IMR-90 (cell line): ENCODE results near the gene TP63. TPM values are rescaled to one million over a fixed set of nuclear protein-coding genes. Genes with fewer than 3 reads are reported as not detected.

Experiments
- ATAC-seq: fragments of 200-7000 bp; cut with Tn5 transposase; 2 replicates; pipeline ENCODE4 v1.9.1; 2020; ENCODE audit warnings: low read depth, mild to moderate bottlenecking, moderate library complexity
- BruUV-seq: library from RNA; stranded (reverse); fragments of 400-500 nt; replicated peaks from 2 replicates; lab custom pipeline; 2021; lab: Mats Ljungman, UMichigan
- CTCF ChIA-PET: fragments of 300-600 bp; formaldehyde crosslinking; extraction: SDS; loops from one replicate; lab custom pipeline; 2021; ENCODE audit warnings: antibody characterized with exemption; lab: Yijun Ruan, JAX
- POLR2A ChIA-PET: fragments of 300-600 bp; sonication (Branson Sonifier 250); formaldehyde crosslinking; loops from one replicate; lab custom pipeline; 2022; ENCODE audit warnings: antibody characterized with exemption; ENCODE audit not compliant: unreplicated experiment; lab: Charles Lee
- DNase-seq: peaks from one replicate; pipeline ENCODE4 v3.0.0; 2013
- H2AFZ ChIP-seq: replicated peaks from 2 replicates; pipeline ENCODE3; 2013; ENCODE audit warnings: low read length, mild to moderate bottlenecking; ENCODE audit not compliant: poor library complexity
- H2AK5ac ChIP-seq: 2 replicates; pipeline ENCODE4 v1.6.1; 2013; ENCODE audit warnings: low read depth, low read length, inconsistent platforms
- H2AK9ac ChIP-seq: replicated peaks from 2 replicates; pipeline ENCODE3; 2013; ENCODE audit warnings: mild to moderate bottlenecking, low read depth, low read length, moderate library complexity; ENCODE audit not compliant: poor library complexity
- H2BK120ac ChIP-seq: 2 replicates; pipeline ENCODE4 v1.6.1; 2013; ENCODE audit warnings: low read depth, low read length, inconsistent platforms
- H2BK15ac ChIP-seq: 3 replicates; pipeline ENCODE4 v1.6.1; 2013; ENCODE audit warnings: low read depth, low read length, inconsistent platforms
- H2BK20ac ChIP-seq: 2 replicates; pipeline ENCODE4 v1.6.1; 2013; ENCODE audit warnings: low read depth, mild to moderate bottlenecking, inconsistent platforms, low read length, moderate library complexity
- H2BK5ac ChIP-seq: 2 replicates; pipeline ENCODE4 v1.6.1; 2013; ENCODE audit warnings: mild to moderate bottlenecking, low read depth, low read length, inconsistent platforms; ENCODE audit not compliant: poor library complexity, severe bottlenecking
- H3K14ac ChIP-seq: replicated peaks from 2 replicates; pipeline ENCODE4 v1.6.1; 2013; ENCODE audit warnings: low read depth, low read length, inconsistent platforms
- H3K18ac ChIP-seq: 2 replicates; pipeline ENCODE4 v1.6.1; 2013; ENCODE audit warnings: low read depth, low read length, control low read depth
- H3K23ac ChIP-seq: 2 replicates; pipeline ENCODE4 v1.6.1; 2013; ENCODE audit warnings: low read depth, low read length, inconsistent platforms
- H3K27ac ChIP-seq: 2 replicates; pipeline ENCODE4 v1.5.1; 2013; ENCODE audit warnings: mild to moderate bottlenecking, control low read depth, low read length; ENCODE audit not compliant: insufficient read depth
- H3K27me3 ChIP-seq: 2 replicates; pipeline ENCODE4 v1.6.1; 2013; ENCODE audit warnings: low read length; ENCODE audit not compliant: control insufficient read depth, insufficient read depth
- H3K36me3 ChIP-seq: 2 replicates; pipeline ENCODE4 v1.6.1; 2013; ENCODE audit warnings: low read length, mixed read lengths; ENCODE audit not compliant: control insufficient read depth, insufficient read depth
- H3K4ac ChIP-seq: 2 replicates; pipeline ENCODE4 v1.6.1; 2013; ENCODE audit warnings: low read depth, low read length, inconsistent platforms
- H3K4me1 ChIP-seq: 2 replicates; pipeline ENCODE4 v1.6.1; 2013; ENCODE audit warnings: low read length, mixed read lengths; ENCODE audit not compliant: control insufficient read depth, insufficient read depth
- H3K4me2 ChIP-seq: 2 replicates; pipeline ENCODE4 v1.6.1; 2013; ENCODE audit warnings: low read depth, mild to moderate bottlenecking, control low read depth, low read length, moderate library complexity
- H3K4me3 ChIP-seq: 2 replicates; pipeline ENCODE4 v1.5.1; 2013; ENCODE audit warnings: low read depth, mild to moderate bottlenecking, control low read depth, low read length, moderate library complexity; ENCODE audit not compliant: insufficient read depth
- H3K56ac ChIP-seq: 2 replicates; pipeline ENCODE4 v1.6.1; 2013; ENCODE audit warnings: low read length, inconsistent platforms; ENCODE audit not compliant: insufficient read depth; ENCODE audit errors: extremely low read depth
- H3K79me1 ChIP-seq, 2 experiments: 2 replicates each; pipeline ENCODE4 v1.6.1; 2013; ENCODE audit warnings: low read length in 2 of 2, inconsistent platforms in 1 of 2, low read depth in 1 of 2
- H3K9ac ChIP-seq: 2 replicates; pipeline ENCODE4 v1.6.1; 2013; ENCODE audit warnings: low read depth, low read length, control low read depth
- H3K9me1 ChIP-seq: 2 replicates; pipeline ENCODE4 v1.6.1; 2013; ENCODE audit warnings: low read length, inconsistent platforms; ENCODE audit not compliant: insufficient read depth
- H3K9me3 ChIP-seq: 2 replicates; pipeline ENCODE4 v1.6.1; 2013; ENCODE audit warnings: low read length; ENCODE audit not compliant: control insufficient read depth, insufficient read depth
- H4K20me1 ChIP-seq: 2 replicates; pipeline ENCODE4 v1.6.1; 2013; ENCODE audit warnings: low read length, inconsistent platforms; ENCODE audit not compliant: insufficient read depth
- H4K5ac ChIP-seq: 2 replicates; pipeline ENCODE4 v1.6.1; 2013; ENCODE audit warnings: mild to moderate bottlenecking, low read depth, low read length, control low read depth
- H4K8ac ChIP-seq, 2 experiments: 2 replicates each; pipeline ENCODE4 v1.6.1; 2013; ENCODE audit warnings: low read depth in 2 of 2, low read length in 2 of 2, control low read depth in 1 of 2, inconsistent platforms in 1 of 2
- H4K91ac ChIP-seq: 2 replicates; pipeline ENCODE4 v1.6.1; 2013; ENCODE audit warnings: low read depth, low read length, inconsistent platforms; ENCODE audit not compliant: insufficient read depth
- BHLHE40 ChIP-seq: fragments of 150-350 bp; IDR thresholded peaks from 2 replicates; pipeline ENCODE4 v1.6.1; 2016; ENCODE audit warnings: mild to moderate bottlenecking, low read depth, low read length
- CEBPB ChIP-seq: IDR thresholded peaks from 2 replicates; pipeline ENCODE4 v1.6.1; 2012; ENCODE audit warnings: low read depth, low read length, improper control_type of control experiment
- CHD1 ChIP-seq: IDR thresholded peaks from 2 replicates; pipeline ENCODE4 v1.6.1; 2012; ENCODE audit warnings: low read depth, low read length, improper control_type of control experiment
- CTCF ChIP-seq: conservative IDR thresholded peaks from 2 replicates; pipeline ENCODE4 v1.5.1; 2012; ENCODE audit warnings: mild to moderate bottlenecking, low read depth, low read length, improper control_type of control experiment
- MAFK ChIP-seq: IDR thresholded peaks from 2 replicates; pipeline ENCODE4 v1.6.1; 2012; ENCODE audit warnings: low read depth, low read length, improper control_type of control experiment
- MAZ ChIP-seq: IDR thresholded peaks from 2 replicates; pipeline ENCODE4 v1.6.1; 2012; ENCODE audit warnings: low read depth, mild to moderate bottlenecking, low read length, improper control_type of control experiment, moderate library complexity, borderline replicate concordance
- MXI1 ChIP-seq: IDR thresholded peaks from 2 replicates; pipeline ENCODE4 v1.6.1; 2012; ENCODE audit warnings: low read depth, mild to moderate bottlenecking, low read length, moderate library complexity, borderline replicate concordance
- NFE2L2 ChIP-seq: fragments of 150-350 bp; IDR thresholded peaks from 2 replicates; pipeline ENCODE4 v1.6.1; 2016; ENCODE audit warnings: low read depth, mild to moderate bottlenecking, low read length
- POLR2A ChIP-seq: IDR thresholded peaks from 2 replicates; pipeline ENCODE4 v1.6.1; 2012; ENCODE audit warnings: mild to moderate bottlenecking, low read depth, low read length
- RAD21 ChIP-seq: IDR thresholded peaks from 2 replicates; pipeline ENCODE4 v1.6.1; 2012; ENCODE audit warnings: low read length, improper control_type of control experiment
- RCOR1 ChIP-seq: IDR thresholded peaks from 2 replicates; pipeline ENCODE4 v1.6.1; 2012; ENCODE audit warnings: mild to moderate bottlenecking, low read length, improper control_type of control experiment; ENCODE audit not compliant: insufficient replicate concordance
- RFX5 ChIP-seq: IDR thresholded peaks from 2 replicates; pipeline ENCODE4 v1.8.0; 2012; ENCODE audit warnings: low read depth, mild to moderate bottlenecking, low read length, moderate library complexity
- SMC3 ChIP-seq: fragments of 150-350 bp; IDR thresholded peaks from 2 replicates; pipeline ENCODE4 v1.6.1; 2016; ENCODE audit warnings: low read depth, mild to moderate bottlenecking, antibody characterized with exemption, low read length, moderate library complexity
- WGBS, 2 experiments: methylation state at CpG; one replicate each; pipeline versions ENCODE4 v1.1.5 to v1.1.7; 2013; ENCODE audit warnings: missing lambda C conversion rate in 2 of 2; ENCODE audit not compliant: insufficient read length in 1 of 2; ENCODE audit errors: extremely low coverage in 2 of 2; 5-methylcytosine and 5-hydroxymethylcytosine counted together
- dilution Hi-C: fragments of 300-500 bp; cut with HindIII; formaldehyde crosslinking; loops from one replicate; pipeline ENCODE4 v1.14.3; 2018; ENCODE audit warnings: low sequenced_read_pairs; ENCODE audit not compliant: unreplicated experiment
- in situ Hi-C: fragments of 300-500 bp; cut with MboI; formaldehyde crosslinking; loops from 3 replicates; pipeline ENCODE4 v1.14.3; 2019; ENCODE audit warnings: low sequenced_read_pairs, inconsistent platforms, mixed read lengths
- intact Hi-C: fragments of 100-400 bp; cut with micrococcal nuclease; formaldehyde crosslinking; loops from 2 replicates; pipeline ENCODE4 v1.10.0; 2022
- polyA plus RNA-seq, 3 experiments: library from polyadenylated mRNA; depleted of rRNA; stranded (reverse); fragments of >200 nt; gene quantifications; 2 replicates each; pipeline ENCODE4 v1.2.3, GENCODE V29; 2012; ENCODE audit warnings: low replicate concordance in 1 of 3
- total RNA-seq: library from RNA; depleted of rRNA; stranded (reverse); fragments of >200 nt; gene quantifications from 2 replicates; pipeline ENCODE4 v1.2.3, GENCODE V29; 2012
- TF ChIP-seq, protein P1 (sequence below): fragments of 150-350 bp; IDR thresholded peaks from 2 replicates; pipeline ENCODE4 v1.6.1; 2016; ENCODE audit warnings: low read depth, mild to moderate bottlenecking, low read length, moderate library complexity, borderline replicate concordance
- TF ChIP-seq, protein P2 (sequence below): fragments of 150-350 bp; IDR thresholded peaks from 2 replicates; pipeline ENCODE4 v1.6.1; 2017; ENCODE audit warnings: mild to moderate bottlenecking, antibody characterized with exemption, low read length, low read depth

Gene TP63
- total and polyA plus RNA-seq, 2 of the 4 experiments (the other 2 are of a cell fraction): not detected

DNA sequence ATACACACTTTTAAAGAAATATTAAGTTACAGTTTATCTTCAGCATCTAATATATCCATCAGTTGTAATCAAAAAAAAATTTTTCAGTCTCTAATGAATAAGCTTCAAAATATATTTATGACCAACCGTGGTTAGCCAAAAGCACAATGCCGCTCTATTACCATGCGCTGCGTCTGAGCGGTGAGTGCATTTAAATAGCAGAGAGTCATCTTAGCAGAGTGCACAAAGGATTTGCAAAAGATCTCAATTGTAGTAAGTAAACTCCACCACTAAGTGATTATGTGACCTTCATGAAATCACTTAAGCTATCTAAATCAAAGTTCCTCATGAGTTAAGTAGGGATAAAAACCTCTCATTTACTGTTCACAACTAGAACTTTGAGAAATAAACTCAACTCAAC, 4.9 kb downstream of the TP63 start:
- ATAC-seq: no peak
- intact Hi-C loops: no loop called here
- H3K27me3 ChIP-seq: peaks cover 1% of the 10 kb centered on the region; the same call in 1 of the 2 replicates
- DNase-seq: no peak
- no peak overlapping the region for H3K14ac ChIP-seq
- no peaks in the 10 kb centered on the region for H3K4me1 ChIP-seq
- H3K56ac ChIP-seq: no peak overlapping the region
- no peak overlapping the region for H4K5ac ChIP-seq
- in situ Hi-C loops: no loop called here
- H4K91ac ChIP-seq: no peak overlapping the region
- TF ChIP-seq POLR2A: no peak
- no peak for TF ChIP-seq MXI1
- TF ChIP-seq BHLHE40: no peak
- TF ChIP-seq RAD21: no peak
- TF ChIP-seq MAFK: no peak
- no peak for TF ChIP-seq CHD1
- TF ChIP-seq CEBPB: no peak
- TF ChIP-seq, protein P1, sequence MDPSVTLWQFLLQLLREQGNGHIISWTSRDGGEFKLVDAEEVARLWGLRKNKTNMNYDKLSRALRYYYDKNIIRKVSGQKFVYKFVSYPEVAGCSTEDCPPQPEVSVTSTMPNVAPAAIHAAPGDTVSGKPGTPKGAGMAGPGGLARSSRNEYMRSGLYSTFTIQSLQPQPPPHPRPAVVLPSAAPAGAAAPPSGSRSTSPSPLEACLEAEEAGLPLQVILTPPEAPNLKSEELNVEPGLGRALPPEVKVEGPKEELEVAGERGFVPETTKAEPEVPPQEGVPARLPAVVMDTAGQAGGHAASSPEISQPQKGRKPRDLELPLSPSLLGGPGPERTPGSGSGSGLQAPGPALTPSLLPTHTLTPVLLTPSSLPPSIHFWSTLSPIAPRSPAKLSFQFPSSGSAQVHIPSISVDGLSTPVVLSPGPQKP: no peak
- TF ChIP-seq MAZ: no peak
- TF ChIP-seq NFE2L2: no peak
- TF ChIP-seq, protein P2, sequence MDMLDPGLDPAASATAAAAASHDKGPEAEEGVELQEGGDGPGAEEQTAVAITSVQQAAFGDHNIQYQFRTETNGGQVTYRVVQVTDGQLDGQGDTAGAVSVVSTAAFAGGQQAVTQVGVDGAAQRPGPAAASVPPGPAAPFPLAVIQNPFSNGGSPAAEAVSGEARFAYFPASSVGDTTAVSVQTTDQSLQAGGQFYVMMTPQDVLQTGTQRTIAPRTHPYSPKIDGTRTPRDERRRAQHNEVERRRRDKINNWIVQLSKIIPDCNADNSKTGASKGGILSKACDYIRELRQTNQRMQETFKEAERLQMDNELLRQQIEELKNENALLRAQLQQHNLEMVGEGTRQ: no peak
- no peak for TF ChIP-seq RCOR1
- no peak for TF ChIP-seq SMC3
- no peak for TF ChIP-seq CTCF
- no peak for TF ChIP-seq RFX5
- dilution Hi-C loops: no loop called here
- no peak overlapping the region for H3K4me2 ChIP-seq
- H2AK9ac ChIP-seq: no peak overlapping the region
- H3K4ac ChIP-seq: no peak overlapping the region
- H3K23ac ChIP-seq: no peak overlapping the region
- 70% methylated on average over 4 of the region's 5 CpGs; no CpG with 5 or more reads in 1 of the 2 experiments for WGBS, 2 experiments
- POLR2A ChIA-PET: no interaction called here
- no peak overlapping the region for H2BK20ac ChIP-seq
- H3K9me3 ChIP-seq: no peaks in the 10 kb centered on the region
- H2AFZ ChIP-seq: no peak overlapping the region
- H4K20me1 ChIP-seq: no peaks in the 10 kb centered on the region
- H4K8ac ChIP-seq: no peak overlapping the region
- H2BK15ac ChIP-seq: no peak overlapping the region
- BruUV-seq: no TSS peak
- no peaks in the 10 kb centered on the region for H3K79me1 ChIP-seq
- H2BK120ac ChIP-seq: no peak overlapping the region
- no peak overlapping the region for H2BK5ac ChIP-seq
- H3K9me1 ChIP-seq: no peaks in the 10 kb centered on the region
- H2AK5ac ChIP-seq: no peak overlapping the region
- no peak overlapping the region for H3K4me3 ChIP-seq
- H3K27ac ChIP-seq: no peak overlapping the region
- CTCF ChIA-PET: no interaction called here
- H3K36me3 ChIP-seq: no peaks in the 10 kb centered on the region
- H3K18ac ChIP-seq: no peak overlapping the region
- no peak overlapping the region for H3K9ac ChIP-seq
